ENCODE data around the gene LAMP2.

GRCh38 chrX:120457766-120458180 lies 11.3 kb downstream of the LAMP2 start:
- TF ChIP-seq POLR2A (IDR thresholded peaks at IDR 0.05; ENCODE audit: low read length): no peak
- TF ChIP-seq GATA1 (IDR thresholded peaks at IDR 0.05; ENCODE audit: low read depth, low read length): no peak
